ENCODE results near the gene ELF2.

Gene ELF2

GRCh38 chr4:139092271-139092670 is 84.7 kb downstream of the ELF2 start:
- no peak for DNase-seq (ENCODE audit: extremely low read depth, insufficient read length)
- Histone ChIP-seq H3K4me3 (replicated peaks; ENCODE audit: low read depth, low read length) (no peak overlapping the region), H3K36me3 (ENCODE audit: control insufficient read depth, insufficient read depth, low read length) (no peaks in the 10 kb centered on the region), H3K27me3 (replicated peaks; ENCODE audit: control insufficient read depth, insufficient read depth, low read length) (no peaks in the 10 kb centered on the region)
- TF ChIP-seq CTCF (IDR thresholded peaks at IDR 0.05; ENCODE audit: insufficient read depth, low read length, poor library complexity, severe bottlenecking), result no peak

GRCh38 chr4:139085141-139085540 is 91.9 kb downstream of the ELF2 start:
- Histone ChIP-seq H3K27me3 (replicated peaks; ENCODE audit: control insufficient read depth, insufficient read depth, low read length) (no peaks in the 10 kb centered on the region), H3K4me3 (replicated peaks; ENCODE audit: low read depth, low read length) (peak overlapping the region; percentile 96; the same call in 1 of the 2 replicates), H3K36me3 (ENCODE audit: control insufficient read depth, insufficient read depth, low read length) (no peaks in the 10 kb centered on the region)
- no peak for TF ChIP-seq CTCF (IDR thresholded peaks at IDR 0.05; ENCODE audit: insufficient read depth, low read length, poor library complexity, severe bottlenecking)
- DNase-seq (ENCODE audit: extremely low read depth, insufficient read length), result no peak

GRCh38 chr4:139084804-139085093 is 92.3 kb downstream of the ELF2 start:
- no peak for DNase-seq (ENCODE audit: extremely low read depth, insufficient read length)
- H3K4me3 ChIP-seq (replicated peaks; ENCODE audit: low read depth, low read length), result peak overlapping the region; percentile 96
- H3K36me3 ChIP-seq (ENCODE audit: control insufficient read depth, insufficient read depth, low read length), result no peaks in the 10 kb centered on the region
- H3K27me3 ChIP-seq (replicated peaks; ENCODE audit: control insufficient read depth, insufficient read depth, low read length), result no peaks in the 10 kb centered on the region
- no peak for TF ChIP-seq CTCF (IDR thresholded peaks at IDR 0.05; ENCODE audit: insufficient read depth, low read length, poor library complexity, severe bottlenecking)

GRCh38 chr4:139083956-139084803 is 92.8 kb downstream of the ELF2 start:
- no peaks in the 10 kb centered on the region for H3K27me3 ChIP-seq (replicated peaks; ENCODE audit: control insufficient read depth, insufficient read depth, low read length)
- no peaks in the 10 kb centered on the region for H3K36me3 ChIP-seq (ENCODE audit: control insufficient read depth, insufficient read depth, low read length)
- peak overlapping the region; percentile 96 for H3K4me3 ChIP-seq (replicated peaks; ENCODE audit: low read depth, low read length)
- peak; percentile 92 for DNase-seq (ENCODE audit: extremely low read depth, insufficient read length)
- peak; percentile 21 for TF ChIP-seq CTCF (IDR thresholded peaks at IDR 0.05; ENCODE audit: insufficient read depth, low read length, poor library complexity, severe bottlenecking)

GRCh38 chr4:139083607-139083955 is 93.4 kb downstream of the ELF2 start:
- TF ChIP-seq CTCF (IDR thresholded peaks at IDR 0.05; ENCODE audit: insufficient read depth, low read length, poor library complexity, severe bottlenecking), result peak; percentile 24
- Histone ChIP-seq H3K27me3 (replicated peaks; ENCODE audit: control insufficient read depth, insufficient read depth, low read length) (no peaks in the 10 kb centered on the region), H3K36me3 (ENCODE audit: control insufficient read depth, insufficient read depth, low read length) (no peaks in the 10 kb centered on the region), H3K4me3 (replicated peaks; ENCODE audit: low read depth, low read length) (peak overlapping the region; percentile 96)
- peak; percentile 88 for DNase-seq (ENCODE audit: extremely low read depth, insufficient read length)
